DMS53 treated with DMSO at 0.1 percent for 48 hours (cell line): ENCODE measurements around the gene FAM163B.

Experiments
- DNase-seq: peaks from one replicate; lab custom pipeline; 2025; ENCODE audit not compliant: unreplicated experiment; lab: John Stamatoyannopoulos, UW

FAM163B gene

DNA sequence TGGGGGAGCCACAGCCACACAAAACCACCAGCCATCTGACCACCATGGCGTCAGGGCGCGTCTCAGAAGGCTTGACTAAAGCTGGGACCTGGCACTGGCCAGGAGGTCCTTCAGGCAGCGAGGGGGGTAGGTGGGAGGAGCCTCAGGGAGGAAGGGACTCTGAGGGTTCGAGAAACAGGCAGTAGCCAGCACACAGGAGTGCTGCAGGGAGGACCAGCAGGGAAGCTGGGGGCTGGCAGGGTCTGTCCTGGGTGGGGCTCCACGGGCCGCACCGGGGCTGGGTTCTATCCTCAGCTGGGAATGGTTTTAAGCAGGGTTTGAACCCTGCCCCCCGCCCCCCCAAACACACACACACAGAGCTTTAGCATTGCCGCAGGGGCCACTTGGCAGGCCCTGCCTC, 7.4 kb downstream of the FAM163B start:
- no peak for DNase-seq

DNA sequence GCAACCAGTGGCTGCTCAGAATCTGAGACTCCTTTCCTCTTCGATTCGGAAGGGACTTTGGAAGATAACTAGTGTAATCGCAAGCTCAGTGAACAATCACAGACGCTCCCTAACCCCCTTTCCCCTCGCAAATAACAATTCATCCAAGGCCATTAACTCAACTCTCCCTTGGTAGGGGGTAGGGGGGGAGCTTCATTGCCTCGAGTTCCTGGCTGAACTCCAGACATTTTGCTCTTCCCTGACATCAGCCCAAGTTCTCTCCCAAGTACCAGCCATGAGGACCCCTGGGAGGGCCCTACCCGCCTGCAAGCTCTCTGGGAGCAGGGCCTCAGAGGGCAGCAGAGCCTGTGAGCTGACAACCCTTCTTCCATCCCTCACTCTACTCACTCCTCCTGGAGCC, 8.4 kb downstream of the FAM163B start:
- DNase-seq, result no peak

DNA sequence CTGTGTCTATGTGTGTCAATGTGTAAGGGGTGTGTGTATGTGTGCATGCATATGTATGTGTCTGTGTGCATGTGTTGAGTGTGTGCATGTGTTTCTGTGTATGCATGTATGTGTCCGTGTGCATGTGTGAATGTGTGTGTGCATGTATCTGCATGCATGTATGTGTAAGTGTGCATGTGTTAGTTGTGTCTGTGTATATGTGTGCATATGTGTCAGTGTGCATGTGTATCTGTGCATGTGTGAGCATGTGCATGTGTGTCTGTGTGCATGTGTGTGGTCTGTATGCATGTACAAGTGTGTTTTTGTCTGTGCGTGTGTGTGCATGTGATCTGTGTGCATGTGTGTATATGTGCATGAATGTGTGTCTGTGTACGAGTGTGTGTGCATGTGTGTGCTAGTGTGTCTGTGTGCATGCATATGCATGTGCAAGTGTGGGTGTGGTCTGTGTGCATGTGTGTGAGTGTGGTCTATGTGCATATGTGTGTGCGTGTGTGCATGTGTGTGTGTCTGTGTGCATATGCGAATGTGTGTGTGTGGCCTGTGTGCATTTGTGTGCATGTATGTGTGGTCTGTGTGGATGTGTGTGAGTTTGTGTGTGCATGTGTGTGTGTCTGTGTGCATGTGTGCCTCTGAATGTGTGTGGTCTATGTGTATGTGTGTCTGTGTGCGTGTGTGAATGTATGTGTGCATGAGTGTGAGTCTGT, 9.6 kb downstream of the FAM163B start:
- no peak for DNase-seq

DNA sequence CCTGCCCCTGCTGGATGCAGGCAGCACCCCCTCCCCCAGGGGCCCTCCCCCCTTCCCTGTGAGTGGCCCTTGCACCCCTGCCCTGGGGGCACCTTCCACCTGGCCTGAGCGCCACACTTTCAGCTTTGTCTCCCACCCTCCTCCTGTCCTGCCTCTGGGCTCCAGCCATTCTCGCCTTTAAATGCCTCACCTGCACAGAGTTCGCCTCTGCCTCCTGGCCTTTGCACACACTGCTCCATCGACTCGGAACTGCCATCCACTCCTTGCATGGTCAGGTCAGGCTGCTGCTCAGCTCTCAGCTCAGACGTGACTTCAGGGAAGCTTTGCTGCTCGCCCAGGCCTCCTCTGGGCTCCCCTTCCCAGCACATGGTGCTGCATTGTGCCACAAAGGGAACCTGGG, 10.2 kb downstream of the FAM163B start:
- no peak for DNase-seq

DNA sequence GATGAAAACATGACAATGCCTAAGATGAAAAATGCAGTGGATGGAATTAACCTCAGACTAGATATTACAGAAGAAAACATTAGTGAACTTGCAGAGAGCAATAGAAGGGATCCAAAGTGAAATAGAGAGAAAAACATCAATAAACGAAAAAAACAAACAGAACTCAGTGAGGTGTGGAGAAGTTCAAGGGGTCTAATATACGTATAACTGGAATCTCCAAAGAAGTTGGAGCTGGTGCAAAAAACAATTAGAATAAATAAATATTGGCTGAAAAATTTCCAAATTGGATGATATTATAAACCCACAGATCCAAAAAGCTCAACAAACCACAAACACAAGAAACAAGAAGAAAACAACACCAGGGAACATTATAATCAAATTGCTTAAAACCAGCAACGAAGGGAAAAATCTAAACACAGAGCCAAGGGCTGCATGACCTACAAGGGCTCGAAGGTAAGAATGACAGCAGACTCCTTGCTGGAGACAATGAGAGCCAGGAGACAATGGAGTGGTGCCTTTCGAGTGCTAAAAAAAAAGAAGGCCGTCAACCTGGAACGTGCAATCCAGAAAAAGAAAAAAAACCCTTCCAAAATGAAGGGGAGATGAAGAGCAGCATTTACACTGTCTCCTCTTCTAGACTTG, 11.8 kb downstream of the FAM163B start:
- no peak for DNase-seq

DNA sequence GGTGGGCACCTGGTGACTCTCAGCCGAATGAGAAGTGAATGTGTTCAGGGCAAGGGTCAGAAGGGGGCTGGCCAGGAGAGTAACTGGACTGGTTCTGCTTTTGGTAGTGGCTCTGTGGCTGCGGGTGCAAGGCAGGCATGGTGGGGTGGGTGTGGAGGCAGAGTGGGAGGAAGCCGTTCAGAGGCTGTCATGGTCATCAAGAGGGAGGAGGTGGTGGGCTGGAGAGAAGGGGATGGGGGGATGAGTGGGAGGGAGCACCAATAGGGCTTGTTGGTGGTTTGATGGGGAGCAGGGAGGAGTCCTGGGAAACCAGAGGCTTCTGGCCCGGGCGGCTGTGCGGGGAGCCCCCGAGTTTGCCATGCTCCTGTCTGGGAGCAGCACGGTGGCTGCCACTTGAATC, 13.3 kb downstream of the FAM163B start:
- no peak for DNase-seq

DNA sequence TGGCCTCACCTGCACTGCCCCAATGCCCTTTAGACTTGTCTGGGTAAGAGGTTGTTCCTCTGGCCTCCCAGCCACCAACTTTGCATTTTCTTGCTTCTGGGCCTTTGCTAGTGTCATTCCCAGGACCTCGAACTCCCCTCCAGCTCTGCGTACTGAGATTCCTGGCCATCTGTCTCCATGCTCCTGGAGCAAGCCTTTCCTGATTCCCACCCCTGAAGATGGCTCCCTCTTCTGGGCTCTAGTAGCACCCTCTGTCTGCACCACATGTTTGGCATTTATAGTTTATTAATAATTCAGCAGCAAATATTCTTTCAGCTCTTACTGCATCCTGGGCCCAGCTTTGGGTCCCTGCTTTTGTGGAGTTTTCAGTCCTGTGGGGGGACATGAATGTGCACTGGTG, 14.9 kb downstream of the FAM163B start:
- no peak for DNase-seq

DNA sequence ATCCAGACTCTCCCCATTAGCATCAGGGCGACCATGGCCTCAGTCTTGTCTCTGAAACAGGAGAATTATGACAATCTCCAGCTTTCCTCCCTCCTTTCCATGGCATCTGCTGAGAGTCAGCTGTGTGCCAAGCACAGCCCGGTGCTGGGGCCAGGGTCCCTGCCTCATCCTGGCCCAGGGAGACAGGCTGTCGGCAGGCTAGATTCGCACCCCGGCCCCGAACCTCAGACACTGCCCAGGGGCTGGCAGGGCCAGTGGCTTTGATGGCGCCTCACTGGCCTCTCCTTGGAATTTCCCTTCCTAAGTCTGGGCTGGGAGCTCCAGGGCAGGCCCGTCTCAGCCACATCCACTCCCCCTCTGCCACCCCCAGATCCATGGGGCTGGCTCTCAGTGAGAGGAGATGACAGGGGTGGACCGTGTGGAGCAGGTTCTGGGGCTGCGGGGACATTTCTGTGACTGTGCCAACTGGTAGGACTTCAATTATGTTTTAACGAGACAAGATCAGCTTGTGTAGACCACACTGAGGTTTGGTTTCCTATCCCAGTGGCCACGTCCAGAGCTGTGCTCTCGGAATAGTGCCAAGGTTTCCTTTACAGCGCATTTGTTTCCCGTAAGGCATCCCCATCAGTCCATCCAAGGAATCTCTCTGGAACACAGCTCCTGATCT, 15.5 kb downstream of the FAM163B start:
- no peak for DNase-seq

DNA sequence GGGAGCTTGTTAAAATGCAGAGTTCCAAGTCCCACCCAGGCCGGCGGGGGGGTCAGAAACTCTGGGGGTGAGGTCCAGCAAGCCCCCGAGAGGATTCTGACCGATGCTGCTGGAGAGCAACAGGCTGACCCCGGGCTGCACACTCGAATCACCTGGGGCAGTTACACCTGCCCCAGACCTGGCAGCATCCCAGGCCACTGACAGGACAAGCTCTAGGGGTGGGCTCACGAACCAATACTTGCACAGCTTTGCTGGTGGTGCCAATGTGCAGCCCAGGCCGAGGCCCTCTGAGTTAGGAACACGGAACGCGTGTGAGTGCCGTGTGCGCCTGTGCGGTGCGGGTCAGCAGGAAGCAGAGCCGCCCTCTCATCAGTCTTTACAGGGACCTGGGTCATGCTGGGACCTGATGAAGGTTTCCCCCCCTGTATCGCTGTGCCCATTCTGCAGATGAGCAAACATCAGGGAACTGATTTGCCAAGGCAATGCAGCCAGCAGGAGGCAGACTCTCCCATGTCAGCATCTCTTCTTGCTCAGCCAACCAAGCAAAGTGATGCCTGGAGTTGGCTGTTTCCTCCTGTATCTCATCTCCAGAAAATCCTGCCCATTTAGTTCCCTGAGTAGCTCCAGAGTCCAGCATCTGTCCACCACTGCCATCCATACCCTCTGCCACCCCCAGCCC, 16.3 kb downstream of the FAM163B start:
- no peak for DNase-seq

DNA sequence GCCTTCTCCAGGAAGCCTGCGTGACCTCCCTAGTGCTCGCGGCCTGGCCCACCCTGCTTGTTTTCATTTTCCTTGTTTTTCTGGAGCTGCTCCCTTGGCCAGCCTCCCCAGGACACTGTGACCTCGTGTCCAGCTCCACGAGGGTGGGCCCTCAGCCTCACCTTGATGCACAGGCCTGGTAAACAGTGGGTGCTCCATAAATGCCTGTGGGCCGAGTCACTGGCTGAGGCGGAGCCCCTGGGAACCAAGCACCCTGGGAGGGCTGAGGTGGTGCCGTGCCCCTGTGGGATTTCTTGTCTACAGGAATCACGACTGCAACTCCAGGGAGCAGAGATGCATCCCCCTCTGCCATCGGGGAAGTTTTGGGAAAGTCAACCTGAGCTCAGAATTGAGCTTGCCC, 17.2 kb downstream of the FAM163B start:
- DNase-seq, result no peak

DNA sequence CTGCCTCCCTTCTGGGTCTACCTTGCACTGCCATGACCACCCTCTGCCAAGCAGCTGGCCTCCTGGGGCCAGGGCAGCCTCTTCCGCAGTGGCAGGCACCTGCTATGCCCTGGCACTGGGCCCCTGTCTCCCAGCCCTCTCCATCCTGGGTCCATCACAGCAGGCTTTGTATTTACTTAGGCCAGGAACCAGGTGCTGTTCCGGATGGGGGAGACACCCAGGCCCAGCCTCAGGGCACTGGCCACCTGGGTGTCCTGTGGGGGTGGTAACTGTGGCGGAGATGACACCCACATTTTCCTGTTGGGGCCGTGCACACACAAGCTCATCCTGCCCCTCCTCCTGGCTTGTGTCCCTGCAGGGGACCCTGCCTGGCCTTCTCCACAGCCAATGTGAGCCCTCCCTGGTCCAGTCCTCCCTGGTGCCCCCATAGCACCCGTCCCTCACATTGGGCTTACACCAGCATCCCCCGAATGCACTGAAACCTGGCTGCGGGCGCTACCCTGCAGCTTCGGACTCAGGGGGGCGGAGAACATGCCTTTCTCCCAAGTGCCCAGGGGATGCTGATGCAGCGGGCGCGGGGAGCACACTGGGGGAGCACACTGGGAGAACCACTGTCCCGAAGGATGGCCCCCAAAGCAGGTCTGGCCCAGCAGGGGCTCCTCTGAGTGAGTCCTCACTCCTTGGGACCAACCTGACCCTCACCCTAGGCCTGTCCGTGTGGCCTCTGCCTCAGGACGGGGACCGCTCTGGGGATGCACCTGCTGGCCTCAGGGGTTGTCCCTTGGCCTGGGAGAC, 17.9 kb downstream of the FAM163B start:
- DNase-seq, result peak; percentile 25

DNA sequence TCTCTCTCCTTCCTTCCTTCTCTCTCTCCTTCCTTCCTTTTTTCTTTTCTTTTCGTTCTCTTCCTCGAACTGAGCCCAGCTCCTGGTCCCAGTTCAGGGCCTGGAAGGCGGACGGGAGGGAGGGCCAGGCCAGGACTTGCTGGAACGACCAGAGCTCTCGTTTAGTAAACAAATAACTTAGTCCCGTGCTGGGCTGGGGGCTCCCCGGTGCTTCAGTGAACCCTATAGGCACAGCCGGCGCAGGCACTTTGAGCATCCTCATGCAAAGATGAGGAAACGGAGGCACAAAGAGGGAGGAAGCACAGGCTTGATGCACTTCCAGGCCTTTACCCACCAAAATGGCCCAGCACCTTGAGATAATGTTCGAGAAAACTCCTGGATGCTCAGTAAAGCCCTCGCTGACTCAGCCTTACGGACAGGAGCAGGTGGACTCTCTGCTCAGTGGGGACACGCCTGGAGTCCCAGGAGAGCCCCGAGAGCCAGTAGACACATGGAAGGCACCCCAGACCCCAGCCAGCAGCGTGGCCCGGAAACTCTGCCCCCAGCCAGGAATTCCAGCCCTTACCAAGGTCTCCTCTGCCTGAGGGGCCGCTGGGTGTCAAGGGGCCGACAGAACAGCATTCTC, 18.8 kb downstream of the FAM163B start:
- no peak for DNase-seq

DNA sequence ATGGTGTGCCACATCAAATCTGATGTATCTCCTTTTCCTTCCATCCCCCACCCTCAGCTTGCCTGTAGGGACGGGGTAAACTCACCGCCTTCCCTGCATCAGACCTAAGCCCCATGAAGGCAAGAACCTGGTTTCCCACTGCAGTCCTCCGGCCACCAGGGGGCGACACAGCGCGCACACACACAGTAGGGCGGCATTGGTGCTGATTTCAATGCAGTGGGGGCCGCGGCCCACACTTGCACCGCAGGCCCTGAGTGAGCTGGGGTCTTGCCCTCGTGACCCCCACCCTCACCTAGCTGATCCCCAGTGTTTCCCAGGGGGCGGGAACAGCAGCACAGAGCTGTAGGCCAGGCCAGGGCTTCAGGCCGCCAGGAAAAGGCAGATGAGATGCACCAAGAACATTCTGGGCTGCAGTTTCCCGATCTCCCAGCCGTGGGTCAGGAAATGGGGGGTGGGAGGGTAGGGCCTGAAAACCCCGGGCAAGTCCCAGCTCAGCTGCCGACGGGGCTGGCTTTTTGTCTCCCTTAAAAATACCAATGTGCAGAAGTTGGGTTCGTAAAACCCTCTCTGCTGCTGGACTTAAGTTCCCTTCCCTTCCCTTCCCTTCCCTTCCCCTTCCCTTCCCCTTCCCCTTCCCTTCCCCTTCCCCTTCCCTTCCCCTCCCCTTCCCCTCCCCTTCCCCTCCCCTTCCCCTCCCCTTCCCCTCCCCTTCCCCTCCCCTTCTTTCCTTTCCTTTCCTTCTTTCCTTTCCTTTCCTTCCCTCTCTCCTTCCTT, 19.5 kb downstream of the FAM163B start:
- DNase-seq, result no peak

DNA sequence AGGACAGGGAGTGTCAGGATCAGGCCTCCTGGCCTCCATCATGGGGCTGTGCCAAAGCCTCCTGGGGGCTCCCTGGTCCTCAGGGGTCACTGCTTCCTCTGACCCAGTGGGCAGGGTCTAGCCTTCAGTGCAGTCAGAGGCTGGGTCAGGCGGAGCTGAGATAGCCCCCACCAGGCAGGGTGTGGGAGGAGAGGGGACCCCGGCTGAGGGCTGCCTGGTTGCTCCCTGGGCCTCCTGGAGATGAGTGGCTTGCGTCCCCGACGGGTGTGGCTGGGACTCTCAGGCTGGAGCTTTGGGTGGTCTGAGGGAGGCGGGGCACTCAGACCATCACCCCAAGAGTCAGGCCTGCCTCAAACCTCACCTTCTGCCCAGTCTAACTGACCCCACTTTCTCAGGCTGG, 21.7 kb downstream of the FAM163B start:
- no peak for DNase-seq

DNA sequence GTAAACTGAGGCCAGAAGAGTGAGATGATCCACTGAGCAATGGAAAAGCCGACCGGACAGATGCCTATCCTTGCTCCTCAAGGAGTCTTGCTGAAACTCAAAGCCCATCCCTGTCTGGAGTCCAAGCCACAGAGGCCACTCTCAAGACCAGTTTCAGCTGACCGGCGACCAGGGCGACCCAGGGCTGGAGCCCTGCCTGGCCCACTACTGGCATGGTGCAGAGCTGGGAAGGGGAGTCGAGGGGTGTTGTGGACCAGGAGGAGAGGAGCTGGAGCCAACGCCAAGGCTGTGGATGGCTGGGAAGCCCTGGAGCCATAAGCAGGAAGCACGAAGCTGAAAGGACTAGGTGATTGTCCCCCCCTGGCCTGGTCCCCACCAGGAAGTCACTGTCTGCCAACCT, 22.1 kb downstream of the FAM163B start:
- no peak for DNase-seq

DNA sequence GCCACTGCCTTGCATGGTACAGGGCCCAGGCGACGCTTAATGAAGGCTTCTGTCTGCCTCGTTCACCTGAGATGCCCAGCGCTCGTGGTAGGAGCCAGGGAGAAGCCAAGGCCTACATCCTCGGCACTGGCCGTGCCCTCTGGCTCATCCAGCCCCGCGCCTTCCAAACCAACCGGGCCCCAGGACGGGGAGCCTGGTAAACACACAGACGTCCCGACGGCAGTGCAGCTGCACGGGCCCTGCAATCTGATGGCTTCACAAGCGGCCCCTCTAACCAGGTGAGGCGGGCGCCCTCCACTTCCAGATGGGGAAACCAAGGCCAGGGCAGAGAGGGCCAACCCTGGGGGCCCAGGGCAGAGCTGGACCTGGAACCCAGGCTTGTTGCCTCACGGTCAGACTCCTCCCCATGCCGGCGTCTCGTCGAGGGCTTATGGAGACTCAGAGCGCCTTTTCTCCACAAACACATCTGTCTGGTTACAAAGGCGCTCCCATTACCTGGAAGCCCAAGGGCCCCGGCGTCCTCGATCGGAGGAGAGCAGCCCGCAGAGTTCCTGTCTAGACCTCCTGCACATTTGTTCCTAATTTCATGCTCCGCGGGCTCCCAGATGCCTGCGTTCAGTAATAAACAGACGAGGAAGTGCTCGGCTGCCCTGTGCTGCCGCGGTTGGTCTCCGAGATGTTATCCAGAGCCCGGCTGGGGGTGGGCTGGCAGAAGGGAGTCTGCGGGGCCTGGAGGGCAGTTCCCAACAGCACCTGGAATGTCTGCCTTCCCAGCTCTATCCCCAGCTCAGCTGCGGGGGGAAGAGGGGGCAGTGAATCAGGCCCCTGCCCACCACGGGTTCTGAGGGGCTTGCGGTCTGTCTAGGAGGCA, 23.5 kb downstream of the FAM163B start:
- no peak for DNase-seq

DNA sequence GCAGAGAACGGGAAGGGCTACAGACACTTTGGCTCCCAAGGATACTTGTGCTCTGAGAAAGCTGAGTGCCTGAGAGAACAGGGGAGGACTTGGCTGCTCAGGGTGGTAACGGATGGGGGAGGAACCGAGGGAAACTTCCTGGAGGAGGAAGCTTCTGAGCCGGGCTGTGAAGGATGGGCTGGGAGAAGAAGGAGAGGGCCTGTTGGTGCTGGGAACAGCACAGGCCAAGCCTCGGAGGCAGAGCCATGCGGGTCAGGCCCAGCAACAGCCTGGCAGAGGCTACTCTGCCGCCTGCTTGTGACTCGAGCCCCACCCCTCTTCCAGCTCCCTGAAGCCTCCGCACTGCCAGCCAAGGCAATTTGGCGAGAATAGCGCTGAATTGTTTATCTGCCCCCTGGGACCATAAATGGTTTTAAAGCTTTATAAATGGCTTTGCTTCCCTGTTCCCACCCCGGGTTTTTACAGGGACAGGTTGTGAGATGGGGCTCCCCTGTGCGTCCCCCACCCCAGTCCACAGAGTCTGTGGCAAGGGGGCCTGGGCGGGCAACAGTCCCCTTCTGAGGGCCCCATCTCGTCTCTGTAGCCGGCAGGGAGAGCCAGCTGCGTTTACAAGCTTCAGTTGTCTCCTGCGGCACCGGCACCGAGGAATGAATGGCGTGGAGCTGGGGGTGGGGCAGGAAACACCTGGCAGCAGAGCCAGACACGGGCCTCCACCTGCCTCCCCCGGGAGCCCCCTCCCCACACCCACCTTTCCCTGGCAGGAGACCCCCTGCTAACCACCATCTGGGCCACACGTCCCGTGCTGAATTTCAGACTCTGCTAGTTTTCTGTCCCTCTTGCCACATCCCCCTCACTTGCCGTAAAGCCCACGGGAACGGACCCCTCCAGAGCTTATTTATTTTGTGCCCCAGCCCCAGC, 24.4 kb downstream of the FAM163B start:
- DNase-seq, result peak; percentile 48

DNA sequence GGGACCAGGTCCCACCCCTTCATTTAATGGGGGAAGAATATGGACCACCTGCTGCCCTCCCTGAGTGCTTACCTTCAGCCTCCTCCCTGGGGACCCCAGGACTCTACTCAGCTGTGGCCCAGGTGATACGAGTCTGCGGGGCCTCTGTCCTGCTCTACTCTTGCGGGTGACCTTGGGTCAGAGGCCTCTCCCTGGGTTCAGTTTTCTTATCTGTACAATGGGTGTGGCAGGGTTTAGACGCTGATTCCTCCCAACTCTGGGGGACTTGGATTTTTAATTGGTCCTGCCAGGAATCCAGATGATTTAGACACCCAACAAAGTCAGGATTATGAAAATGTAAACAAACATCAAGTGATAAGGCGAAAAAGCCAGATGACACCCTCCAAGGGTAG, 25.0 kb downstream of the FAM163B start:
- no peak for DNase-seq
